Calu3 (cell line): ENCODE data around the gene CACNA1F. TPM values are rescaled to one million over a fixed set of nuclear protein-coding genes. Genes with fewer than 3 reads are reported as not detected.

Experiments used
- BruUV-seq: library from RNA; stranded (reverse); fragments of 400-500 nt; replicated peaks from 2 replicates; lab custom pipeline; 2021; lab: Mats Ljungman, UMichigan
- CTCF ChIA-PET: fragments of 300-600 bp; sonication (Branson Sonifier 250); formaldehyde crosslinking; loops from one replicate; lab custom pipeline; 2022; ENCODE audit warnings: antibody characterized with exemption; lab: Charles Lee
- DNase-seq: peaks from one replicate; pipeline ENCODE4 v3.0.0; 2022
- H3K27ac Mint-ChIP-seq: one replicate; pipeline ENCODE4 v1.8.0; 2022; ENCODE audit warnings: mixed read lengths; ENCODE audit not compliant: unreplicated experiment
- H3K27me3 Mint-ChIP-seq: one replicate; pipeline ENCODE4 v1.8.0; 2022; ENCODE audit warnings: mixed read lengths; ENCODE audit not compliant: unreplicated experiment
- H3K36me3 Mint-ChIP-seq: one replicate; pipeline ENCODE4 v1.8.0; 2022; ENCODE audit warnings: mild to moderate bottlenecking, moderate library complexity, mixed read lengths; ENCODE audit not compliant: insufficient read depth, unreplicated experiment
- H3K4me1 Mint-ChIP-seq: one replicate; pipeline ENCODE4 v1.8.0; 2022; ENCODE audit warnings: mild to moderate bottlenecking, low read depth, mixed read lengths; ENCODE audit not compliant: unreplicated experiment
- H3K4me3 Mint-ChIP-seq: one replicate; pipeline ENCODE4 v1.8.0; 2022; ENCODE audit warnings: mild to moderate bottlenecking, low read depth, moderate library complexity, mixed read lengths; ENCODE audit not compliant: unreplicated experiment
- H3K9me3 Mint-ChIP-seq: one replicate; pipeline ENCODE4 v1.8.0; 2022; ENCODE audit warnings: low read depth, mixed read lengths; ENCODE audit not compliant: unreplicated experiment
- intact Hi-C: fragments of 100-400 bp; cut with micrococcal nuclease; formaldehyde crosslinking; loops from one replicate; pipeline ENCODE4 v1.10.0; 2022; ENCODE audit not compliant: unreplicated experiment
- total RNA-seq: library from RNA; stranded (reverse); gene quantifications from 2 replicates; pipeline ENCODE4 v1.2.3, GENCODE V29; 2022
- TF ChIP-seq, protein P1 (sequence below): fragments of 200-600 bp; IDR thresholded peaks from one replicate; pipeline ENCODE4 v1.8.0; 2022; ENCODE audit warnings: antibody characterized with exemption; ENCODE audit not compliant: unreplicated experiment

The CACNA1F gene
- total RNA-seq, 1 experiment from 2014 or later = not detected

DNA sequence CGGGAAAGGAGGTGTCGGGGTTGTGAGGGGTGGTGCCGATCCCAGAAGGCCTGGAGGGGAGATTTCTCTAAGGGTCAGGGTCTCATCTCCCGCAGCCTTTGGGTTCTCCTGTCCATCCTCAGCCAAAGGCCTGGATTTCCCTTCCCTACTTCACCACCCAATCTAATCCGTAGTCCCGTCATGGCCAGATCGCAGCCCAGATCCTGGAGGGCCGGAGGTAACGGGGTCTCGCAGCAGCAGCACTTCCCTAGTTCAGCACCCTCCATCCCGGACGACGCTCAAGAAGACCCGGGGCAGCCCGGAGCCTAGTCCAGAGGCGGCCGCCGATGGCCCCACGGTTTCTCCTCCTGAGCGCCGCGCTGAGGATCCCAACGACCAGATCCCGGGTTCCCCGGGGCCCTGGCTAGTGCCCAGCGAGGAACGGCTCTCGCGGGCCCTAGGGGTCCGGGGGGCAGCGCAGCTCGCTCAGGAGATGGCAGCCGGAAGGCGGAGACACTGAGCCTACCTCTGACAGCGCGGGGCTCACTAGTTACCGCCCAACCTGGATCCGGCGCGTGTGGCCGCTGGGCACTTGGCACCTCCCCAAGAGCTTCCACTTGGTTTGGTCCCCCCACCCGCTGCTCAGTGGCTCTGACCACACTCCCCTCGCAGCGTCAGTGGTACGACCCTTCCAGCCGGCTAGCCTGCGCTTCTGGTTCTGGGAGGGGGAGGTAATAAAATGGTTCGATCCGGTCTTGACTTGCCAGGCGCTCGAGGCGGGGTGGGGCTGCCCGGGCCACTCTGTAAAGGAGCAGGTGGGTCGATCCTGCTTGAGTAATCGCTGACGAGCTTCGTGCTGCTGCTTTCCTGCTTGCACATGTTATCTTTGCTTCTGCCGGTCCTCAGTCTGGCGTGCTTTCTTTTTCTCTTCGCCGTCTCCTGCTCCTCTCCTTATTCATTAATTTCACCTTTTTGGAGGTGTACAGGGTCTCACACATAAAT is 66.9 kb downstream of the CACNA1F start:
- Mint-ChIP-seq H3K9me3 (no peaks in the 10 kb centered on the region), H3K36me3 (peaks cover 44% of the 10 kb centered on the region), H3K27me3 (no peaks in the 10 kb centered on the region), H3K4me3 (peak overlapping the region; percentile 75), H3K4me1 (peaks cover 27% of the 10 kb centered on the region), H3K27ac (peak overlapping the region; percentile 97)
- TF ChIP-seq, protein P1, sequence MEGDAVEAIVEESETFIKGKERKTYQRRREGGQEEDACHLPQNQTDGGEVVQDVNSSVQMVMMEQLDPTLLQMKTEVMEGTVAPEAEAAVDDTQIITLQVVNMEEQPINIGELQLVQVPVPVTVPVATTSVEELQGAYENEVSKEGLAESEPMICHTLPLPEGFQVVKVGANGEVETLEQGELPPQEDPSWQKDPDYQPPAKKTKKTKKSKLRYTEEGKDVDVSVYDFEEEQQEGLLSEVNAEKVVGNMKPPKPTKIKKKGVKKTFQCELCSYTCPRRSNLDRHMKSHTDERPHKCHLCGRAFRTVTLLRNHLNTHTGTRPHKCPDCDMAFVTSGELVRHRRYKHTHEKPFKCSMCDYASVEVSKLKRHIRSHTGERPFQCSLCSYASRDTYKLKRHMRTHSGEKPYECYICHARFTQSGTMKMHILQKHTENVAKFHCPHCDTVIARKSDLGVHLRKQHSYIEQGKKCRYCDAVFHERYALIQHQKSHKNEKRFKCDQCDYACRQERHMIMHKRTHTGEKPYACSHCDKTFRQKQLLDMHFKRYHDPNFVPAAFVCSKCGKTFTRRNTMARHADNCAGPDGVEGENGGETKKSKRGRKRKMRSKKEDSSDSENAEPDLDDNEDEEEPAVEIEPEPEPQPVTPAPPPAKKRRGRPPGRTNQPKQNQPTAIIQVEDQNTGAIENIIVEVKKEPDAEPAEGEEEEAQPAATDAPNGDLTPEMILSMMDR = no peak
- DNase-seq = peak; percentile 88
- CTCF ChIA-PET = interaction anchor here (1.0 to 2.1 kb wide), 4 partner anchors 10 to 46 kb away, joined by 3 to 12 read pairs (median 11); no protein-coding TSS in a partner anchor
- BruUV-seq = no TSS peak
- intact Hi-C loops = no loop called here

DNA sequence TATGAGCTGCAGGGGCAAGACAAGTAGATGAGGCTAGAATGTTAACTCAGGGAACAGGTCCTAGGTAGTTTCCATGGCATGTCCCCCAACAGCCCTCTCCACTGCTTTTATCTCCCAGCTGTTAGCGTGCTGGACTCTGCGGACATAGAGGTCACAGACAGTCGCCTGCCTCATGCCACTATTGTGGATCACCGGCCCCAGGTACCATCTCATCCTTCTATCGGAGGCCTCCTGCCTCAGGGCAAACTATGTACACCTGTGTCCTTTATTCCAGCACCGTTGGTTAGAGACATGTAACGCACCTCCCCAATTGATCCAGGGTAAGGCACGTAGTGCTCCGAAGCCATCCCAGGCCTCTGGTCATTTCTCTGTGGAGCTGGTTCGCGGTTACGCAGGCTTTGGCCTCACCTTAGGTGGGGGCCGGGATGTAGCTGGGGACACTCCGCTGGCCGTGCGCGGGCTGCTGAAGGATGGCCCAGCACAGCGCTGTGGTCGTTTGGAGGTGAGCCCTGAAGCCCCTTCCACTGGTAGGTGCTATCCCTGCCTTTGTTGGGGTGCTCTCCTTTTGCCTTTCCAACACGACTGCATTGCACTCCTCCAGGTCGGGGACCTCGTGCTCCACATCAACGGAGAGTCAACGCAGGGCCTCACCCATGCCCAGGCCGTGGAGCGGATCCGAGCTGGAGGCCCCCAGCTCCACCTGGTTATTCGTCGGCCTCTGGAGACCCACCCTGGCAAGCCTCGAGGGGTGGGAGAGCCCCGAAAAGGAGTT is 68.4 kb downstream of the CACNA1F start:
- intact Hi-C loops = loop anchor here (1.0 kb wide), 1 partner anchor 41 kb away; the partner anchor contains the start of gene GPKOW
- Mint-ChIP-seq H3K9me3 (no peaks in the 10 kb centered on the region), H3K27me3 (no peaks in the 10 kb centered on the region), H3K4me3 (peak overlapping the region; percentile 94), H3K4me1 (peaks cover 27% of the 10 kb centered on the region), H3K36me3 (peaks cover 42% of the 10 kb centered on the region), H3K27ac (peak overlapping the region; percentile 47)
- TF ChIP-seq, protein P1 = no peak
- CTCF ChIA-PET = no interaction called here
- DNase-seq = no peak
- BruUV-seq = no TSS peak

DNA sequence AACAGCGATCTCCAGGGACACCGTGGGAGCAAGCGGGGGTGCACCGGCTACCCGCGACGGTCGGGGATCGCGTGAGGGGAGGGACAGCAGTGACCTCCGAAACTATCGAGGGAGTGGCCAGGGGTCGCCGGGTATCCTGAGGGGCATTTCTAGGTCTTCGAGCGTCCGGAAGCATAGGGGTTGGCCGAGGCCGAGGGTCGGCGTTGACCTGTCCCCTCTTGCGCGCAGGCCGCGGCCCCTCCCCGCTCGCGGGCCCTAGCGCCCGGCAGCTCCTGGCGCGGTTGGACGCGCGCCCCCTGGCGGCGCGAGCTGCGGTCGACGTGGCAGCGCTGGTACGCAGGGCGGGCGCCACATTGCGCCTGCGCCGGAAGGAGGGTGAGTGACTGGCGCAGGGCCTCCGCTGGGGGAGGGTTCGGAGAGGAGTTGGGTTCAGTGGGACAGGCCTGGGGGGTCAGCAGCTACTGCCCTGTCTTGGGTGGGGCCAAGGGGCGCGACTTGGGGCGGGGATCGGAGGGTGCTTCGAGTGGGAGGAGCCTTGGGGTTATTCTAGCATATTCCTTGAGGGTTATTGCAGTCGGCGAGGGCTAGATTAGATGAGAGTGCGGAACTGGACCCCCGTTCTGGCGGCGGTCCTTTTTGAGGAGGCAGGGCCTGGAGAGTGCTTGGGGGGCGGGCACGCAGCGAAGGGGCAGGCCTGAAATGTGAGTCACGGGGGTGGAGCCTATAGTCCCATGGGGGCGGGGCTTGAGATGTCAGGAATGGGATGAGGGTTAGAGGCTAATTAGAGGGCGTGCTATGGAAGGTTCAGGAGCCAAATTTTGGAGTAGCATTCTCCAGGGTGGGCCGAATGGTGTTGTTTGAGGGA is 69.4 kb downstream of the CACNA1F start:
- peaks cover 42% of the 10 kb centered on the region for H3K36me3 Mint-ChIP-seq
- H3K27me3 Mint-ChIP-seq = no peaks in the 10 kb centered on the region
- no TSS peak for BruUV-seq
- CTCF ChIA-PET = no interaction called here
- H3K27ac Mint-ChIP-seq = peak overlapping the region; percentile 17
- no peaks in the 10 kb centered on the region for H3K9me3 Mint-ChIP-seq
- peaks cover 31% of the 10 kb centered on the region for H3K4me1 Mint-ChIP-seq
- H3K4me3 Mint-ChIP-seq = peak overlapping the region; percentile 94
- intact Hi-C loops = loop anchor here (1.0 kb wide), 1 partner anchor 40 kb away; the partner anchor contains the start of gene GPKOW
- TF ChIP-seq, protein P1 = peak; percentile 65
- peak; percentile 88 for DNase-seq
